HUDEP-2 (cell line): ENCODE measurements around the gene PRSS48.
"Not testable (repeated sequence)": the region's sequence is repeated elsewhere in the genome, so short reads cannot be mapped to it uniquely, and the experiment has no call there.

Source experiments
- DNase-seq, 76 experiments: peaks; one replicate each; lab custom pipeline; 2025; ENCODE audit not compliant: unreplicated experiment in 76 of 76; lab: John Stamatoyannopoulos, UW

PRSS48 gene, protein sequence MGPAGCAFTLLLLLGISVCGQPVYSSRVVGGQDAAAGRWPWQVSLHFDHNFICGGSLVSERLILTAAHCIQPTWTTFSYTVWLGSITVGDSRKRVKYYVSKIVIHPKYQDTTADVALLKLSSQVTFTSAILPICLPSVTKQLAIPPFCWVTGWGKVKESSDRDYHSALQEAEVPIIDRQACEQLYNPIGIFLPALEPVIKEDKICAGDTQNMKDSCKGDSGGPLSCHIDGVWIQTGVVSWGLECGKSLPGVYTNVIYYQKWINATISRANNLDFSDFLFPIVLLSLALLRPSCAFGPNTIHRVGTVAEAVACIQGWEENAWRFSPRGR

DNA sequence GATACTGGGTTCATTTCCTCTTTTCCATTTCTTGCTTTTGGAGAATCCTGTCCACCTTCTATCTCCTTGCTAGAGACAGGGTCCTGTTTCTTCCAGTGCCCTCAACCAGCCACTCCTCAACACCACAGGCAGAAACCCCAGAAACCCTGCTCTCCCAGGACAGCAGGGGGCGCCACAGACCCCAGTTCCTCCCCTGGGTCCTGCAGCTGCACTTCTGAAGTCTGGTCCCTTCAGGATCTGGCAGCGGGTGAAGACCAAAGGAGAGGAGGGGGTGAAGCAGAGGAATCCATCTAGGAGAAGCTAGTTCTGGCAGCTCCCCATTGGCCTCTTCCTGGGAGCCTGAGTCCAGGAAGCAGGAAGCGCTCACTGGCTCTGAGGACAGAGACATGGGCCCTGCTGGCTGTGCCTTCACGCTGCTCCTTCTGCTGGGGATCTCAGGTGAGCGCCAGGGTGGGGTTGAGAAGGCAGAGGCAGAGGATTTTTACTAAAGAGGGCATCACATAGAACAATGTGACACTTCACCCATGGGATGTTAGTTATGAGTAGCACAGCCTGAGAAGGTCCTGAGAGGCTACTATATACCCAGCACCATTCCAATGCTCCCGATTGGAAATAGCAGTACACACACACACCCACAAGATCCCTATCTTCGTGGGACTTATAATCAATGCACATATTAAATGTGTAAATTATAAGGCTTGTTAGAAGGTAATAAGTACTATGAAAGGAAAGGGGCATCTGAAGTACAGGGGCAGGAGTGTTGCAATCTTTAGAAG is at the start of gene PRSS48:
TSS of gene PRSS48 (plus strand) at position 375 of the 776 bp plus-strand sequence. CDS start at position 387, 12 bp downstream.
- peak in 45 of 76 experiments; percentile 1 to 64 (median 20) for DNase-seq

DNA sequence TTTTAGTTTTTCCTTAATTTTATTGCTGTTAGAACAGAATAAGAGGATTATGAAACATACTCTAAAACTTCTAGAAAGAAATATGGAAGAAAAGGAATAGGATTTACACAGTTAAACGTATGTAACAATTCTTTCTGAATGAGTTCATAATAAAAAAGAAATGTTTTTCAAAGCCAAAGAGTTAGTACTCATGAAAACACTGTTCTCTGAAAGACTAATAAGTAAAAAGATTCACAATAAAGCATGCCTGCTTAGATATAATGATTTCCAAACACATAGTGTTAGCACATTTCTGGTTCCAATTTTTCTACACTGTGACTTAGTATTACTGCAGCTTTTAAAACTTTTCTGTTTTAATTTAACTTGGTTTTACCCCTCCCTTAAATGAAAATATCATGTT is 49.8 kb upstream of the PRSS48 start:
- DNase-seq = no peak

DNA sequence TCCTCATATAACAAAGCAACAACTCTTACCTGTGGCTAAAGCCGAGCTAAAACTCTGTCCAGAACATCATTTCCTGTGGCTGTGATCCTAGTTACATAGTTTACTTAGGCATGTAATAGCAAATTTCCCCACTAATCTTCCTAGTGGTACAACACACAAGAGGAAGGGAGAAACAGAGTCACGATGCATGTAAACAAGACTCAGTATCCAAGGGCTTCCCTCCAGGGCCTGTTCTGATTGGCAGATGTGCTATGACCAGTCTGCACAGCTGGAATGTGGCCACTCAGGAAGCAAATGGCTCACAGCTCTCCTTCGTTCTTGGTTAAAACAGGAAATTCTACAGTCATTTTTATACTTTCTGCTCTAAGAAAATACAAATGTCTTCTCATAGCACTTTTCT is 49.2 kb upstream of the PRSS48 start:
- DNase-seq = no peak

DNA sequence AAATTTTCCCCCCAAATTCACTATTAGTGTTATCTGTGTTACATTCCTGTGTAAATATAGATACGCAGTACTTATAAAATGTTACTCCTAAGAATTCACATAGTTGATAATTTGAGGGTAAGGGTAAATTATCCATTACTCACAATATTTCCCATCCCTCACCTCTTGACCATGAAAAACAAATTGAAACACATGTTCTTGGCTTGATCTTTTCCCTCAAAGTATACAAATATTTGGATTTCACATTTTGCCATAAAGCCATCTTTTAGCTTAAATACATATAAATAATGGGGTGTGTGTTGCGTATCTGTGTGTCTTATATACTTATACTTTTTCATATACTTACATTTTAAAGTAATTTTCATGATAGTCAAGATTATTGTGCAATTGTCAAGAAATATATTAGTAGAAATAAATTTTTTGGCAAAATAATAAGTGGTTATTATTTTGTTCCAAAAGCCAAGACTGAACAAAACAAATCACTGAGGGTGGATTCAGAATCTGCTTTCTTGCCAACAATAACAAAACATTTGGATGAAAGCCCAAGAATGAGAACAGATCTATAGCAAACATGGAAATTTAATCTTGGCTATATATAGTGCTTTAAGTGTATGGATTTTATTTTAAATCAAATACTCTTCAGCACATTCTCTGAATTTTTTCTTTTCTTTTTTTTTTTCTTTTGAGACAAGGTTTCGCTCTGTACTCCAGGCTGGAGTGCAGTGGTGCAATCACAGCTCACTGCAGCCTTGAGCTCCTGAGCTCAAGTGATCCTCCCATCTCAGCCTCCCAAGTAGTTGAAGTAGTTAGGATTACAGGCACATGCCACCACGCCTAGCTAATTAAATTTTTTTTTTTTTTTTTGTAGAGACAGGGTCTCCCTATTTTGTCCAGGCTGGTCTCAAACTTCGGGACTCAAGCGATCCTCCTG is 48.5 kb upstream of the PRSS48 start:
- no peak for DNase-seq

DNA sequence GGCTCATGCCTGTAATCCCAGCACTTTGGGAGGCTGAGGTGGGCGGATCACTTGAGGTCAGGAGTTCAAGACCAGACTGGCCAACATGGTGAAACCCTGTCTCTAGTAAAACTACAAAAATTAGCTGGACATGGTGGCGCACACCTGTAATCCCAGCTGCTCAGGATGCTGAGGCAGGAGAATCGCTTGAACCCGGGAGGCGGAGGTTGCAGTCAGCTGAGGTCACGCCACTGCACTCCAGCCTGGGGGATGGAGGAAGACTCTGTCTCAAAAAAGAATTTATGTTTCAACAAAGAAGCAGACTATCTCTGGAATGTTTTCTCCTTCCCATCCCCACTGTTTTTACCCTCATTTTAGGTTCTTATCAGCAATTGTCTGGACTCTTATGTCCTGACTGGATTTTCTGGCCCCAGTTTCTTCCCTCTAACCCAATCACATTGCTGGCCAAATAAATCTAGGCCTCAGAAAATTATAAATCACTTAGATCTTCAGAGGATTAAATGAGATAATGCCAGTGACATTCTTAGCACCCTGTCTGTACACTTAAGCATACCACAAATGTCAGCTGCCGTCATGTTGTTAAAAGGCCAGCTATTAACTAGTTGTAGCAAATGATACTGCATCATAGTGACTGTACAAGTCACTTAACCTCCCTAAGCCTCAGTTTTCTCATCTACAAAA is 44.9 kb upstream of the PRSS48 start:
- no peak for DNase-seq

DNA sequence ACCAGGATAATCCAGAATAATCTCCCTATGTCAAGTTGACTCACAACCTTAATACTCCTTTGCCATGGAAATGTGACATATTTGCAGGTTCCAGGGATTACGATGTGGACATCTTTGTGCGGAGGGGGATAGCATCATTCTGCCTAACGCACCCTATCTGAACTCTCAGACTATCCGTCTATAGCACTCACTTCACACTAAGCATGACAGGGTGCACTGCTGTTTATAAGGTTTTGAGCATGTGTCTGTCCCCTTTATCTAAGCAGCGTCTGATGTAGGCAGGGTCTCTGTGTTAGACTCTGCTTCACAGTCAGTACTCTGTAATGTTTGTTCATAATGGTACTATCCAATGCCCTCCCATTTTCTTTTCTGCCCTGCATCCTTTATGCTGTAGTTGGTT is 43.4 kb upstream of the PRSS48 start:
- DNase-seq = no peak

DNA sequence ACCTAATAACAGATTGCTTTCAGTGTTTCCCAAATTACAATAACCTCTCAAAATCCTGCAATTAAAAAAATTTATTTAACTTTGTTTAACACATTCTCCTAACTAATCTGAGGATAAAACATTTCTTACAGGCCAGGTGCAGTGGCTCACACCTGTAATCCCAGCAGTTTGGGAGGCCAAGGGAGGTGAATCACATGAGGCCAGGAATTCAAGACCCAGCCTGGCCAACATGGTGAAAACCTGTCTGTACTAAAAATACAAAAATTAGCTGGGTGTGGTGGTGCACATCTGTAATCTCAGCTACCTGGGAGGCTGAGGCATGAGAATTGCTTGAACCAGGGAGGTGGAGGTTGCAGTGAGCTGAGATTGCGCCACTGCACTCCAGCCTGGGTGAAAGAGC is 41.6 kb upstream of the PRSS48 start:
- not testable (repeated sequence) for DNase-seq

DNA sequence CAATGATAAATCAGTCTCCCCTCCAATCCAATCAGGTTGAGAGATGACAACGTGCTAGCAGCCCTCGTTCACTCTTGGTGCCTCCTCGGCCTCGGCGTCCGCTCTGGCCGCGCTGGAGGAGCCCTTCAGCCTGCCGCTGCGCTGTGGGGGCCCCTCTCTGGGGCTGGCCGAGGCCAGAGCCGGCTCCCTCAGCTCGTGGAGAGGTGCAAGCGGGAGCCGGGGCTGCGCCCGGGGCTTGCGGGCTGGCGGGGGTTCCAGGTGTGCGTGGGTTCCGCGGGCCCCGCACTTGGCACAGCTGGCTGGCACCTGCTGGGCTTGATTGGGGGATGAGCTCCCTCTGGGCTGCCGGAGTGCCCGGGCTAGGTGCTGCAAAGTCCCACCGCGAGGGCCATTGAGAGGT is 40.9 kb upstream of the PRSS48 start:
- no peak for DNase-seq

DNA sequence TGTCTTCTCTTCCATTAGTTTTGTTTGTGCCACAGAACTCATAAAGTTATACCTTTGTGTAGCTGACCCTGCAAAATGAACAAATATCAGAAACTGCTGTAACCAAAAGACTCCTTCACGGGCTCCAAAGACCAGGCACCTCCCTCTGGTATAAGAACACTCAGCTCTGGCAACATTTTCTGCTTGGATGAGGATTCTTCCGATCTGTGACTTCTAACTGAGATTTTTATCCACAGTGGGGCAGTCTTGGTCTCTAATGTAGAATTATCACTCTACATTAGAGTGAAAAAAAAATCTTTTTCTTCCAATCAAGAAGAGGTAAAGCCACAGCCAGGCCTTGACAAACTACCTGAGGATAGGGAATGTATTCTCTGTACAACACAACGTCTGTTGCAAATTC is 38.5 kb upstream of the PRSS48 start:
- no peak for DNase-seq

DNA sequence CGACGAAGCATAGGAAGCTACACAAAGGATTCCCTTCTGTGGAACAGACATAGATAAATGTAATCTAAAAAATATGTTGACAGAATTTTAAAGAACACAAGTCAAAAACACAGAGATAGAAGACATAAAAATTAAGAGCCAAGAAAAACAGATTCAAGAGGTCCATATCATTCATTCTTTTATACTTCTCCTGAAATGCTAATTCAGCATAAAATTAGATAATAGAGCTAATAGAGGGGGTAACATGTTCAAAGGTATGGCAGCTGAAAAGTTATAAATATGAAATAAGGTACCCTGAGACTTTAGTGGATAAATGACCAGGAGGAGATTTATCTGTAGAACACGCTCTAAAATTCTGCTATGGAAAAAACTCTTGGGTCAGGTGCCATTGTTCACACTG is 37.4 kb upstream of the PRSS48 start:
- no peak for DNase-seq

DNA sequence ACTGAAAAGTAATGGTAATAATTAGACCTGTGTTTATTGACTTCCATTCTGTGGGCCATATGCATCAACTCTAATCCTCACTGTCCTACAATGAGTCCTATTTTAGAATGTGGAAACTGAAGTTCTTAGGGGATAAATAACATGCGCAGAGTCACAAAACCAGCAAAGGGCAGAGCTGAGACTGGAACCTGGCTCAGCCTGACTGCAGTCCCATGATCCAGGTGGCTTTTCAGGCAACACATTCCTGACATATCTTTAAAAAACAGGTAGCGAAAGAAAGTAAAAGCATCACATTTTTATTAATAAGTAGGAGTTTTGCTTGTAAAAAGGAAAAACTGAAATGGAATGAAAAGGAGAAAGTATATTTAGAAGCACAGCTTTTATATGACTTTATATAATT is 34.7 kb upstream of the PRSS48 start:
- no peak for DNase-seq

DNA sequence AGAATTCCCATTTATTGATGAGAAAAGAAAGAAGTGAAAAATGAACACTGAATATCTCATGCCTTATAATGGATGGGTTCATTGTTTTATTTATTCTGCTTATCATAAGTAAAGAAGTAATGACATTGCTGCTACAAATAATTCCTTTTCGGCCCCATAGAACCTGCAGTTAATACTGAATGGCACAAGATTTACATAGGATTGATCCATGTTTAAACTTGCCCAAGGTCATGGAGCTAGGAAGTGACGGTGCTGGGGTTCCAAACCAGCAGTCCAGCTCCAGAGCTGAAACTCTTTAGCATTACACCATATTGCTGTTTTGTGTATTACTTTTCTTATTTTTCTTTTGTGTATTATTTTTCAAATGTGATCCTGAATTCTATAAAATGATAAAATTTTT is 30.2 kb upstream of the PRSS48 start:
- no peak for DNase-seq

DNA sequence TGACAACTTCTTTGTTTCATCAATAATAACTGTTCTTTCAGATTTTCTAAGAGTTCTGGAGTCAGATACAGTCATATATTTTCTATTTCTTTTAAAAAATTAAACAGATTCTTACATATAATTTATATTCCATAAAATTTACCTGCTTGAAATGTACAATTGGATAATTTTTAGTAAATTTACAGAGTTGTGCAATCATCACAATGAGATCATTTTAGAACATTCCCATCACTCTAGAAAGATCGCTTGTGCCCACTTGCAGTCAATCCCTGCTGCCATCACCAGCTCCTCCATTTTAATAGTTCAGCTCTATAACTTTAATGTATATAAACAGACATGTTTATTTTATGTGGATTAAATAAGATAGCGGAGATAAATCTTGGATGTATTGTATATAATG is 29.6 kb upstream of the PRSS48 start:
- no peak for DNase-seq

DNA sequence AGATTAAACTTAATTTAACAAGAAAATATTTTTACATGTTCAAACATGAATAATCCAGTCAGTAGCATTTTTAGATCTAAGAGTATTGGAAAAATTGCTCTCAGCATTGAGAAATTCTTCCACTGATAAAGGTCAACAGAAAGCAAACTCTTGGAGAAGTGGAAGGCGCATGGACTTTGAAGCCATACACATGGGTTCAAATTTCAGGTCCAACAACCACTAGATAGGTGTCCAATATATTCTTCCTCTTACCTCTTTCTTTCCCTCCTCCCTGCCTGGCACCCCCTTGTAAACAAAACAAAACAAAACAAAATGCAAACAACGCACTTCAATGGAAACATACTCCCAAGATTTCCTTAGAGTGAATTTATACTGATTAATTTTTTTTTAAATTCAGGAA is 28.4 kb upstream of the PRSS48 start:
- DNase-seq = no peak

DNA sequence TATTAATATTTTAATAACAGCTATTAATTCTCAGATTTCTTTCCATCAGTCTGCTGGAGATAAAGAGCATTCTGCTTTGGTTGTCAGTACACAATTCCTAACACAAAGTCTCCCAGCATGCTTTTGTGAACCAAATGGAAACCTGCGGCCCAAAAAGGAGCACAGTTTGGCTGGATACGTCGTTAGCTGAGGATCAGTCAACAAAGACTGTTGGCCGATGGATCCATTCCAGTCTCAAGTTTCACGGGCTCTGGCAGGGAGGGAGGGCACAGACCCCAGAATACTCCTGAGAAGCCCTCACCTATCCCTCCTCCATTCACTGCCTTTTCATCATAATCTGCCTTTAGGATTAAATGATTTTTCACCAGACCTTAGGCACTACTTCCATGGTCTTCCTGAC is 26.3 kb upstream of the PRSS48 start:
- DNase-seq = no peak

DNA sequence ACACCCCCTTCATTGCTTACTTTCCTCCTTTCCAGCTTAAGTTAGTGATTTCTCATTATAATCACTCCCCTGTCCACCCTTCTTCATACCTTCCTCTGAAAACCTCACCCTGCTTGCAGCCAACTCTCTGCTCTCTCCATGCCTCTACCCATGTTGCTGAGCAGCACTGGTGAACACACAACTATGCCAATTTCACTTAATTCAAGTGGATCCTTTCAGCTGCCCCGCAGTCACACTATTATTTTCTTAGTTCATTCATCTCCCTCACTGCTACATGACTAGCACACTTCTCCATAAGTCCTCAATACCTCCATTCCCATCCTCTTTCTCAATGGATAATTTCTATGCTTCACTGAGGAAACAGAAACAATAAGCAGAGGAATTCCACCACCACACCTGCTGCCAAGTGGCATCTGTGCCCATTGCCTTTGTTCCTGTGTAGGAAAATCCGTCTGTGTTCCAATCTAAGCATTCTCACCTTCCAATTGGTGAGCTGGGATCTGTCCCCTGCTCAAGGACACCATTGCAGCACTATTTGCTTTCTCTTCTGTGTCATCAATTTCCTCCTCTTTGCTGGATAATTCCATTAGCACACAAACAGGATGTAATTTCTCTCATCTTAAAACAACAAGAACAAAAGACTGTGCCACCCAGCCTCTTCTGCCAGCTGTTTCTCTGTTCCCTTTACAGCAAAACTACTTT is 25.2 kb upstream of the PRSS48 start:
- DNase-seq = no peak

DNA sequence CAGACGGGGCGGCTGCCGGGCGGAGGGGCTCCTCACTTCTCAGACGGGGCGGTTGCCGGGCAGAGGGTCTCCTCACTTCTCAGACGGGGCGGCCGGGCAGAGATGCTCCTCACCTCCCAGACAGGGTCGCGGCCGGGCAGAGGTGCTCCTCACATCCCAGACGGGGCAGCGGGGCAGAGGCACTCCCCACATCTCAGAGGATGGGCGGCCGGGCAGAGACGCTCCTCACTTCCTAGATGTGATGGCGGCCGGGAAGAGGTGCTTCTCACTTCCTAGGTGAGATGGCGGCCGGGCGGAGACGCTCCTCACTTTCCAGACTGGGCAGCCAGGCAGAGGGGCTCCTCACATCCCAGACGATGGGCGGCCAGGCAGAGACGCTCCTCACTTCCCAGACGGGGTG is 21.7 kb upstream of the PRSS48 start:
- DNase-seq = not testable (repeated sequence)

DNA sequence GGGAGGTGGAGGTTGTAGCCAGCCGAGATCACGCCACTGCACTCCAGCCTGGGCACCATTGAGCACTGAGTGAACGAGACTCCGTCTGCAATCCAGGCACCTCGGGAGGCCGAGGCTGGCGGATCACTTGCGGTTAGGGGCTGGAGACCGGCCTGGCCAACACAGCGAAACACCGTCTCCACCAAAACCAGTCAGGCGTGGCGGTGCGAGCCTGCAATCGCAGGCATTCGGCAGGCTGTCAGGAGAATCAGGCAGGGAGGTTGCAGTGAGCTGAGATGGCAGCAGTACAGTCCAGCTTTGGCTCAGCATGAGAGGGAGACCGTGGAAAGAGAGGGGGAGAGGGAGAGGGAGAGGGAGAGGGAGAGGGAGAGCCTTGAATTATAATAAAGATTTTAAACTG is 21.3 kb upstream of the PRSS48 start:
- DNase-seq = not testable (repeated sequence)

DNA sequence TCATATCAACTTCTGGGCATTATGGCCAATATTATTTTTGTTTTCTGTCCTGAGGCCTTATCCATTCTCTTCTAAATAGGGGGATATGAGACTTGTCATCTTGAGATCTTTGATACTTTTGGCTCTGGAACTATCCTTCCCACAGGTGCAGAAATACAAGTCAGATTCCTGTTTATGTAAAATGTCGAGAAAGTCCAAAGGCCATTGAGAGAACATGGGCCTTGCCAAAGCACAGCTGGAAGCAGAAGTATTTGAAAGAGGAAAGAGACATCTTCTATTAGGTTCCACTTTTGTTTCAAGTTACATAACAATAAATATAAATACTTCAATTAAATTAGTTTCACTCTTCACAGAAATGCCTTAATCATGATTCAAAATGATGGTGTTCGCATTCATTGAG is 20.8 kb upstream of the PRSS48 start:
- DNase-seq = no peak

DNA sequence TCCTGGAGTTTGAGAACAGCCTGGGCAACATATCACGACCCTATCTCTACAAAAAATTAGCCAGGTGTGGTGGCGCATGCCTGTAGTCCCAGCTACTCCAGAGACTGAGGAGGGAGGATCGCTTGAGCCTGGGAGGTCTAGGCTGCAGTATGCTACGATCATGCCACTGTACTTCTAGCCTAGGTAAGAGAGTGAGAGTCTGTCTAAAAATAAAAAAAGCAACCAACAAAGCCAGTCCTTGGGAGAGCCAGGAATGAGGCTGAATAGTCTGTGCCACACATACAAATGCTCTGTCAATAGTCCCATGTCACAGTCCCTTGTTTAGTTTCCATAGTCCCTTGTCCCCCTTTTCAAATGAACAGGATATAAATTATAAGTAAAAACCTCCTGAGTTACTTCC is 19.3 kb upstream of the PRSS48 start:
- no peak for DNase-seq
